ENCODE results near the gene ARHGEF6.
A peak's percentile ranks its signal among the peaks of the same experiment; 100 is the strongest.

Gene ARHGEF6

GRCh38 chrX:136747003-136747986 is 33.4 kb downstream of the ARHGEF6 start:
- ATAC-seq (peak; percentile 75), DNase-seq (no peak)

DNA sequence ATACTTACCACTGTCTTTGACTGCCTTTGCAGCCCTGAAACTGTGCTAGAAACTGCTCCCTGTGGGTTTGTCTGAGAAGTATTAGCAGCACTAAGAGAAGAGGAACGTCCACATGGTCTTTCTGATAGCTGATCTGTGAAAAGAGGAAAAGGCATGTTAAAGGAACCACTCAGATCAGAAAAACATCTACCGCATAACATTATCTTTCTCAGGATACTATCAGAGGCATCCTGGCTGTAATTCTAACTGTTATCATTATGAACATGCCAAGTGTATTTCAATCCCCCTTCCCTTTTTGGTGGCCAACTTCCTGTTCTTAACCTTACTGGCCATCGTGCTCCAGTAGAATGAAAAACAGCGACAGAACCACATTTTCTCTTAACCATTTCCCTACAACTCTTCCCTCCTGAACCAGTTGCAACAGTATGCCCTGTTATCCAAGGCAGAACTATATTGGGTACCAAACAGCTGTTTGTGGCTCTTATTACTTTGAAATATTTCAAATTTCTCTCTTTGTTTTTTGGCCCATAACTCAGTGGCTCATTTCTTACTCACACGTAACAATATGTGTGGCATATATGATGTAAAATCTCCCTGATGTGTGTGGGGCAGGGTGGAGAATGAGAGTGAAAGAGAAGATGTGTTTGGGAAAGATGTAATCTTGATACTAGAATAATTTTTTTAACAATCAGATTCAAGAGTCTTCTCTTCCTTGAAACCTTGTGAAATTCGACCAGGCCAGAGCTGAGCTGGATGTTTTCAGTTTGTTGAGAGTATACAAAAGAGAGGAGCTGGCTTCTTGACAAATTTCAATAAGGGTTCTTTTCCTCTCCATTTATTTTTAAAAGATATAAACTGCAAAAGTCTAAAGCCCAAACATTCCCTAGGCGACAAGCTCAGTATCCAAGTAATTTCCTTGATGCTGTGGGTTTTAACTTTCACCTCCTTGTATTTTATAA is 35.2 kb downstream of the ARHGEF6 start:
- ATAC-seq (no peak), DNase-seq (no peak)

GRCh38 chrX:136742721-136743379 is 37.9 kb downstream of the ARHGEF6 start:
- DNase-seq, result no peak
- ATAC-seq, result no peak

DNA sequence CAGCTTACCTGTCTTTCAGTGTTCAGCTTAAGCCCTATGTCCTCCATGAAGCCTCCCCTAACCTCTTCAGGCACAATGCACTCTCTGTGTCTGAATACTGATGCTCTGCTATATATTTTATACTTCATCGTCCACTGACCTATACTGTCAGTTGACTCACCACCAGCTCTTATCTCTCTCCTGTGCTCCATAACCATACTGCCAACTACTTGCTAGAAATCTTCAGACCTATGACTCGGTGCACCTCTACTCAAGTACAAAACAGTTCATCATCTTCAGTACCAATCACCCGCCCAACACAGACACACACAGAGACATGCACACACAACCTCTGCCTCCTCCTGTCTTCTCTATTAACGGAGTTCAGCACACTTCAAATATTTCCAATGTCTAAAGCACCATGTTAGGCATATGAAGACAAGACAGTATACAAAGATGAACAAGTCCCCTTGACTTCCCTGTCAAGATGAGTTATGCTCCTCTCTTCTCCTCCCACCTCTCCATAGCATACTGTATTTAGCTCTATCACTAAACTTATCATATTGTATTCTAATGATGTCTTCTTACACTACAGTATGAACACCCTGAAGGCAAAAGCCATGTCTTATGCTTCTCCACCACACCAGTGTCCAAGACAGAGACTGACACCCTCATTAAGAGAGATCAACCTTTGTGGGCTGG is 42.5 kb downstream of the ARHGEF6 start:
- peak; percentile 65 for ATAC-seq
- DNase-seq, result no peak

DNA sequence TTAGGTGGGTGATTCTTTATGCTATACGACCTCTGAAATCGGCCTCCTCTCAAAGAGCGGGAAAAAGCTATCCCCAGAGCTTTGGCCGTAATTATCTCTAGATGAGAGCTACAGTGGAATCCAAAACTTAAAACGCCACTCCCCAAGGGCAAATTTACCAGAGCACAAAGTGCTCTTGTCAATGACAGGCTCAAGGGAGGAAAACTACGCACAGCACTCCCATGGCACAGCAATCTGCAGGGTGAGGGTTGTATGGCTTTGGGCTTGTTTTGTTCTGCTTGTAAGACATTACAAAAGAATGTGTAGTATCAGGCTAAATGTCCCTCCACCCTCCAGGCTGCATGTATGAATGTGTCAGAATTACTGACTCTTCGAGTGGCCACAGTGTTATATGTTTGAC is 44.0 kb downstream of the ARHGEF6 start:
- ATAC-seq (no peak), DNase-seq (no peak)

- ATAC-seq, result no peak
These were observed 45.1 kb downstream of the ARHGEF6 start for GRCh38 chrX:136735601-136736000.

DNA sequence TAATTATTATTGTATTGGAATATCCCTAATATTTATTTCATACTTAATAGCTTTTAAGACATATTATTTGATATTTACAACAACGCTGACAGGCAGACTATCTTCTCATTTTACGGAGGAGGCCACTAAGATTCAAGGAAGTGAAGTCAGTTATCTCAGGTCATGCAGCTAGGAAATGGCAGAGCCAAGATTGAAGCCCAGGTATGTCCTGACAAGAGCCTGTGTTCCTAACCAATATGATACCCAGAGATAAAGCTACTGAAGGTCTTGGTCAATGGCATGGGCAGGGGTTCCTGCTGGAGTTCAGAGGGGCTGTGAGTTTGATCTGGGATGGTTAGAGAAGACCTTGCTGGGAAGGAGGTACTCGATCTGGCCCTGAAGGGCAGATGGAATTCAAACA is 47.1 kb downstream of the ARHGEF6 start:
- ATAC-seq (no peak), DNase-seq (no peak)

More at GRCh38 chrX:136735601-136736000, 45.1 kb downstream of the ARHGEF6 start:
- DNase-seq, result no peak

DNA sequence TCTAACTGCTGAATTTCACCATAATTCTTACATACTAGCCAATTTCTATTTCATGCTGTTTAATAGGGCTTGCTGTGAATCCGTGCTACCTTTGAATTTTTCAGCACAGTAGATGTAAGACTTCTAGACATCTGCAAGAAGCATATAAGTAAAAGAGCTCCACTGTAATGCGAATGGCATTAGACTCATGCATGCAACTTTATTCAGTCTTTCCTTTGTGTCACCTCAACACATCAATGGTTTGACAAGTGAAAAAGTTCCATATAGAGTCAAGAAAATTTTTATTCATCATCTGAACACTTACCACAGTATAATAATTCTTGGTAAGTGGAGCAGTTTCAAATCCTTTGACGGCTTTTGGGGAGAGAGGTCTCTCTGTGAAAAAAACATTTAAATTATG is 48.9 kb downstream of the ARHGEF6 start:
- ATAC-seq, result peak; percentile 73
- DNase-seq, result no peak

GRCh38 chrX:136731207-136731782 is 49.4 kb downstream of the ARHGEF6 start:
- DNase-seq (no peak), ATAC-seq (peak; percentile 80)

GRCh38 chrX:136728393-136728792 is 52.3 kb downstream of the ARHGEF6 start:
- ATAC-seq, result no peak

GRCh38 chrX:136725441-136726104 is 55.2 kb downstream of the ARHGEF6 start:
- DNase-seq (no peak), ATAC-seq (no peak)

More at GRCh38 chrX:136728393-136728792, 52.3 kb downstream of the ARHGEF6 start:
- DNase-seq, result no peak

GRCh38 chrX:136718091-136718490 is 62.6 kb downstream of the ARHGEF6 start:
- DNase-seq (no peak), ATAC-seq (no peak)

DNA sequence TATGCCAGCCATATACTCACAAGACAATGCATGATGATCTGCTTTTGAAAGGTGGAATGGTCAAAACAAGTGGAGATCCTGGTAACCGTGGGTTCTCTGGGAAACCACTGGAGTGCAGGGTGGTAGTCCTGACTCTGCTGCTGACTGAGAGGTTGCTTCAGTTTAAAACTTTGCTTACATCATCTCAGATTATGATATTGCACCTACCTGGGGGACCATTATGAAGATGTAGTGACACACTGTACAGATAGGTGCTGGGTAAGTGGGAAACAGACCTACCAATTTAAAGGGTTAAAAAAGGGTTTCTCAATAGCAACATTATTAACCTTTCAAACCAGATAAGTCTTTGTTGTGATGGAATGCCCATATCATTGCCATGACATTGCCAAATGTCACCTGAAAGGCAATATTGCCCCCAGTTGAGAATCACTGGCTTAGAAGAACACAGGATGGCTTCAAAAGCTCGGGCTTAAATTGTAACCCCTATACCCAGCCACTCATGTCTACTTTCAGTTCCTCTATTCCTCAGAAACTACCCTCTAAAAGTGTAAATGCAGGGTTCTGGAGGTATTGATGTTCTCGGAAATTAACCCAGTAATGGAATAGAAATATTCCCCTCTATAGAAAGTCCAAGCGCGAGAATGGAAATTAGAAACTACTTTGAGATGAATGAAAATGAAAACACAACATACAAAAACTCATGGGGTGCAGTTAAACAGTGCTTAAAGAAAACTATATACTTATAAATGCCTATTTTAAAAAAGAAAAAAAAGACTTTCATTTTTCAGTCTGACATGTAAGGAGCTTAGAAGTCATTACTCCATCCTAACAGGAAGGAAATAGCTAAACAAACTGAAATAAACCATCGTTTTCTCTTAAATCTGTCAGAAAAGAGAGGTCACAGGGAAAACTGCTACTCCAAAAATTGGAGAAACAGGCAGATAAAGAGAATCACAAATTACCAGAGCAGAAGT is 65.8 kb downstream of the ARHGEF6 start:
- no peak for DNase-seq
- ATAC-seq, result peak; percentile 61

DNA sequence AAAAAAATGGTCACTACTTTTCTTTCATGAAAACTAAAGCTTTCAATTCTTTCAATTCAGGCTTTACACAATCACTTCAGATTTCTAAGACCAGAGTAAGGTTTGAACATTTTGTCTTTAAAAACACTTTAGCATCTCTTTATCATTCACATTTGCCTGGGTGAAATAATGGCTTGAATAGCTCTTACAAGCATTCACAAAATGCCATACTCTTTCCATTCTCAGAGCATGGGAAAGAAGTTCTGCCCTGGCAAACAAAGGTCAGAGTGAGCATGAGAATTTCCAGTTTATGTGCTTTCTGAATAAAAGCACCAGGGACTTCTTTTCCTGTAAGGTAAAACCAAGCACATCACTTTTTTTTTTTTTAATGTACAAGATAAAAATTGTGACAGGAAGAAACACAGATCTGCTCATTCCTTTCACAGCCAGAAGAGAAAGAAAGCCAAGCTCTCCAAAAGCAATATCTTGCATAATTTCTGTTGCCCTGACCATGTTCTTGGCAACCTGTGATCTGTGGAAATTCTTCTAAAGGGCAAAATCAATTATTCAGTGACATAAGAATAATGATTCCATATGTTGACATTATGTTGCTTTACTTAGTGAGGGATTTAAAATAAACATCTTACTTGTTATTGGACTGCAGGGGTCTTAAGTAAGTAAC is 68.0 kb downstream of the ARHGEF6 start:
- no peak for ATAC-seq

GRCh38 chrX:136711147-136711546 is 69.6 kb downstream of the ARHGEF6 start:
- ATAC-seq, result peak; percentile 22
- DNase-seq, result no peak

More for the DNA sequence above, 68.0 kb downstream of the ARHGEF6 start:
- DNase-seq, result no peak

DNA sequence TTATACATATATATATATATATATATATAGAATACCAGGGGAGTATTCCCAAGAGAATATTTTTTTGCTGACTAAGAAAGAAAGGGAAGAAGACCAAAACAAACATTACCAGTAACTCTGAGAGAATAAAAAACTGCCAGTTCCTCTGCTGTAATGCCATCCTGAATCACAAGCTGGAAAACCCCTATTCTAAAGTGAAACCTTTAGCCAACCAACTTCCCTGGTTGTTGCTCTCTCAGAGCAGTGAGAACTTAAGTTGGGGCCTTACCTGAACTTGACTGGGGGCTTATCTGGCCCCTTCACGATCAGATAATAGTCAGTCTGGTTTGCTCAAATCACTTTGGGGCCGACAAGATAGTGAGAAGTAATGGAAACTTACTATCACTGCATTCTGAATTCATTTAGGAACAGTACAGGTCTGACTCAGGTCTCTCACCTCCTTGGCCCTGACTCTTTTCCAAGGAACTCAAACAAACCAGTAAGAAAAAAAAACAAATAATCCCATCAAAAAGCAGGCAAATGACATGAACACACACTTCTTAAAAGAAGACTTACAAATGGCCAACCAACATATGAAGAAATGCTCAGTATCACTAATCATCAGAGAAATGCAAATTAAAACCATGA is 70.3 kb downstream of the ARHGEF6 start:
- ATAC-seq (peak; percentile 86), DNase-seq (no peak)

GRCh38 chrX:136708348-136708747 is 72.4 kb downstream of the ARHGEF6 start:
- ATAC-seq, result no peak

GRCh38 chrX:136697156-136697555 is 83.6 kb downstream of the ARHGEF6 start:
- ATAC-seq, result no peak
- DNase-seq, result no peak

More at GRCh38 chrX:136708348-136708747, 72.4 kb downstream of the ARHGEF6 start:
- DNase-seq, result no peak
